DMS79 treated with DMSO at 0.1 percent for 48 hours (cell line): ENCODE data around the gene SMARCAL1.
A peak's percentile ranks its signal among the peaks of the same experiment; 100 is the strongest.
"Not testable (repeated sequence)": the region's sequence is repeated elsewhere in the genome, so short reads cannot be mapped to it uniquely, and the experiment has no call there.

Source experiments
- DNase-seq: peaks from one replicate; lab custom pipeline; 2025; lab: John Stamatoyannopoulos, UW

Gene SMARCAL1

GRCh38 chr2:216502381-216503158 lies 90.3 kb downstream of the SMARCAL1 start:
- no peak for DNase-seq

GRCh38 chr2:216503159-216503629 lies 90.9 kb downstream of the SMARCAL1 start:
- DNase-seq: no peak

- DNase-seq: no peak
These were observed 91.6 kb downstream of the SMARCAL1 start for GRCh38 chr2:216503697-216504375.

- no peak for DNase-seq
These were observed 92.1 kb downstream of the SMARCAL1 start for GRCh38 chr2:216504376-216504762.

- DNase-seq: no peak
These were observed 93.1 kb downstream of the SMARCAL1 start for GRCh38 chr2:216505133-216506106.

- no peak for DNase-seq
These were observed 95.2 kb downstream of the SMARCAL1 start for GRCh38 chr2:216507220-216508160.

GRCh38 chr2:216508229-216508628 lies 95.9 kb downstream of the SMARCAL1 start:
- no peak for DNase-seq

GRCh38 chr2:216516730-216517350 lies 104.6 kb downstream of the SMARCAL1 start:
- peak; percentile 65 for DNase-seq

- DNase-seq: peak; percentile 67
These were observed 105.4 kb downstream of the SMARCAL1 start for GRCh38 chr2:216517447-216518225.

- DNase-seq: not testable (repeated sequence)
These were observed 106.4 kb downstream of the SMARCAL1 start for GRCh38 chr2:216518566-216519119.

- DNase-seq: peak; percentile 80
These were observed 107.0 kb downstream of the SMARCAL1 start for GRCh38 chr2:216519154-216519762.

- no peak for DNase-seq
These were observed 107.8 kb downstream of the SMARCAL1 start for GRCh38 chr2:216520112-216520511.

GRCh38 chr2:216522892-216523502 lies 110.7 kb downstream of the SMARCAL1 start:
- DNase-seq: no peak

GRCh38 chr2:216525972-216526371 lies 113.7 kb downstream of the SMARCAL1 start:
- no peak for DNase-seq

- no peak for DNase-seq
These were observed 114.7 kb downstream of the SMARCAL1 start for GRCh38 chr2:216526939-216527338.

GRCh38 chr2:216527600-216527999 lies 115.3 kb downstream of the SMARCAL1 start:
- no peak for DNase-seq

- no peak for DNase-seq
These were observed 120.3 kb downstream of the SMARCAL1 start for GRCh38 chr2:216532562-216532961.
